Subcutaneous adipose tissue (tissue), 4 donors: ENCODE data around the gene ZG16B. TPM values are rescaled to one million over a fixed set of nuclear protein-coding genes. Genes with fewer than 3 reads are reported as not detected.

ENCODE experiments used
- total RNA-seq, 4 donors: library from RNA; depleted of rRNA; stranded (reverse); fragments of >200 nt; gene quantifications; one replicate each; pipeline ENCODE4 v1.1.0, GENCODE V29; 2016
- TF ChIP-seq, protein P1 (sequence below): fragments of 450-650 bp; IDR thresholded peaks from one replicate; pipeline ENCODE4 v1.5.1; 2016; ENCODE audit warnings: low read depth, mild to moderate bottlenecking, control low read depth, antibody characterized with exemption, moderate library complexity

Gene ZG16B
- total RNA-seq, 4 donors from 2014 or later = 3.1 TPM; not detected in 3

DNA sequence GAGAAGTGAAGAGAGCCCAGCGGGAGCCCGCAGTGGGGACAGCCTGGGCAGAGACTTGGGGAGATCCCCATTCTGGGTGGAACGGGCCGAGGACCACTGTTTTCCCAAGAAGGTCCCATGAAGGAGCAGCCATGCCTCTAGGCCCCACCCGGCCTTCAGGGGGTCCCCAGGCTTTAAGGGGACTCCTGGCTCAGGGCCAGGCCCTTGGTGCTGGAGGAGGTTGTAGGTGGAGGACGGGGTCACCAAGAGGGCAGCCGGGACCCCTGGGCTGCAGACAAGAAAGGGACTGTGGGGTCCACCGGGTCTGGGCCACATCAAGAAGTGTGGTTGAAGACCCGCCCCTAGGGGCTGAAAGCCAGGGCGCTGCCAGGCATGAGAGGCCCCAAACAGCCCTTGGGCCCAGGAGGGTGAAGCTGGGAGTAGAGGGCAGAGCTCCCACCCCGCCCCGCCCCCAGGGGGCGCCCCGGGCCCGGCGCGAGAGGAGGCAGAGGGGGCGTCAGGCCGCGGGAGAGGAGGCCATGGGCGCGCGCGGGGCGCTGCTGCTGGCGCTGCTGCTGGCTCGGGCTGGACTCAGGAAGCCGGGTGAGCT is 13.3 kb upstream of the ZG16B start, which contains the start of gene PRSS21:
TSS of gene PRSS21 (plus strand) at position 487 of the 589 bp plus-strand sequence. CDS start at position 519, 32 bp downstream.
- TF ChIP-seq, protein P1, sequence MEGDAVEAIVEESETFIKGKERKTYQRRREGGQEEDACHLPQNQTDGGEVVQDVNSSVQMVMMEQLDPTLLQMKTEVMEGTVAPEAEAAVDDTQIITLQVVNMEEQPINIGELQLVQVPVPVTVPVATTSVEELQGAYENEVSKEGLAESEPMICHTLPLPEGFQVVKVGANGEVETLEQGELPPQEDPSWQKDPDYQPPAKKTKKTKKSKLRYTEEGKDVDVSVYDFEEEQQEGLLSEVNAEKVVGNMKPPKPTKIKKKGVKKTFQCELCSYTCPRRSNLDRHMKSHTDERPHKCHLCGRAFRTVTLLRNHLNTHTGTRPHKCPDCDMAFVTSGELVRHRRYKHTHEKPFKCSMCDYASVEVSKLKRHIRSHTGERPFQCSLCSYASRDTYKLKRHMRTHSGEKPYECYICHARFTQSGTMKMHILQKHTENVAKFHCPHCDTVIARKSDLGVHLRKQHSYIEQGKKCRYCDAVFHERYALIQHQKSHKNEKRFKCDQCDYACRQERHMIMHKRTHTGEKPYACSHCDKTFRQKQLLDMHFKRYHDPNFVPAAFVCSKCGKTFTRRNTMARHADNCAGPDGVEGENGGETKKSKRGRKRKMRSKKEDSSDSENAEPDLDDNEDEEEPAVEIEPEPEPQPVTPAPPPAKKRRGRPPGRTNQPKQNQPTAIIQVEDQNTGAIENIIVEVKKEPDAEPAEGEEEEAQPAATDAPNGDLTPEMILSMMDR = no peak

DNA sequence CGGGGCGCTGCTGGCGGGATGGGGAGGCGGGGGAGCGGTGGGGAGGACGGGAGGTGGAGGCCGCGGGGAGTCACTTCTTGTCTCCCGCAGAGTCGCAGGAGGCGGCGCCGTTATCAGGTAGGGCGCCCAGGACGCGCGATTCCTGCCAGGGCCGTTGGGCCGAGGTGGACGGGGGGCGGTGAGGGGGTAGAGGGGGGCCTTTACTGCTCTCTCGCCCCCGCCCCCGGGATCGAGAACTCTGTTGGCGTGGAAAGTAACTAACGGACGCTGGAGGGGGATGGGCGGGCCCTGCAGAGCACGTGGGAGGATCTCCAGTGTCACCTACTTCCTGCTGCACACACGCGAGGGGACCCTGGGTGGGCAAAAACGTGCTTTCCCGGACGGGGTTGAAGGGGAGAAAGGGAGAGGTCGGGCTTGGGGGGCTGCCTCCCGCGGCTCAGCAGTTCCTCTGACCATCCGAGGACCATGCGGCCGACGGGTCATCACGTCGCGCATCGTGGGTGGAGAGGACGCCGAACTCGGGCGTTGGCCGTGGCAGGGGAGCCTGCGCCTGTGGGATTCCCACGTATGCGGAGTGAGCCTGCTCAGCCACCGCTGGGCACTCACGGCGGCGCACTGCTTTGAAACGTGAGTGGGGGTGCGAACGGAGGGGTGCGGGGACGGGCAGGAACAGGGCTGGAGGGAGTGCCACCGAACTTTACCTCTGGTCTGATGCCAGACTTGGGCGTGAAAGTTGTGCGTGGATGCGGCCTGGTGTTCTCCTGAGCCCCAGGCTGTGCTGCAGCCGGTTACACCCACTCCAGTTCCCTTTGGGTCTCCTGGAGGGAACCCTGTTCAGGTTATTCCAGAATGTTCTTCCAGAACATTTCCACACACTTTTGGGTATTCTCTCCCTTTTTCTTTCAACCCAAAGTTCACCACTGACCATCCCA is 12.5 kb upstream of the ZG16B start:
- TF ChIP-seq, protein P1 = no peak

DNA sequence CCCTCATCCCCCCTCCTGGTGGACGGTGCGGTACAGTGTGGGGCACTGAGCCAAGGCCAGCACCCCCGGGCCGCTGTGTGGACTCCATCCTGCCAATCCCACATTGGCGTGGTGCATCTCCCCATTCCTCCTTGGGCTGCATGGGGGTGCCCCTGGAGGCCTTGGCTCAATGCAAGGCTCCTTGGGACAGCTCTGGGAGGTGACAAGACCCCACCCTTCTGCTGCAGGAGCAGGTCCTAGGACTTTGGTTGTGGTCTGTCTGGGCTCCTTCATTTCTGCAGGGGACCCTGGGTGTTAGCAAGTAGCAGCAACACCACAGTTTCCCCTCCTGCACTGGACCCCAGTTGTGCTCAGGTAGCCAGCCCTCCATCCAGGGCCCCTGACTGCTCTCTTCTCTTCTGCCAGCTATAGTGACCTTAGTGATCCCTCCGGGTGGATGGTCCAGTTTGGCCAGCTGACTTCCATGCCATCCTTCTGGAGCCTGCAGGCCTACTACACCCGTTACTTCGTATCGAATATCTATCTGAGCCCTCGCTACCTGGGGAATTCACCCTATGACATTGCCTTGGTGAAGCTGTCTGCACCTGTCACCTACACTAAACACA is 11.7 kb upstream of the ZG16B start:
- TF ChIP-seq, protein P1 = no peak

DNA sequence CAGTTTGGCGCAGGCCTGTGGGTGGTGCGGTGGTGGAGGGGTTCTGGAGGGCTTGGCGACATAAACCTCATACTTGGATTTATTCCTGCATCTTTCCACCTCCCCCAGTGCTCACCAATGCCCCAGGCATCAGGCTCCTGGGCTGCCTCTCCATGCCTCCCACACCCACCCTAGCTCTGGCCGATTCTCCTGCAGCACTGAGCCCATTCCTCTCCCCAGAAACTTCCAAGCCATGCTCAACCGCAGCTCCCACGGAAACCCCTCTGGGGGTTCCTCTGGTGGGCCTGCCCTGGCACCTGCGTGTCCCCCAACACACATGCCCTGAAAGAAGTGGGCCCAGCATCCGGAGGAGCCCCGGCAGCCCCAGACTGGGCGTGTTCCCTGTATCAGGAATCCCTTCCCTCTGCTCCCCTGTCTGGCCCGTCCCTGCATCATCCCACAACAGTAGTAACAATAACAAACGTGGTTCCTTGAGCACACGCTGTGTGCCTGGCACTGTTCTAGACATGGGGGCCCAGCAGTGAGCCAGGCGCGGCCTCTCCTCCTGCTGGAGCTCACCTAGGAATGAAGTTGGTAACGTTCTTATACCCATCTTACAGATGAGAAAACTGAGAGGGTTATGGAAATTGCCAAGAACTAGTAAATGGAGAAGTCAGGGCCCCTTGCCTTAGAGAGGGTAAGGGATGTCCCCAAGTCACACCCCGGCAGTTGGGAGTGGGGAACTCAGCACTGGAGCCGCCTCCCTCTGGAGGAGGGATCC is 10.7 kb upstream of the ZG16B start:
- TF ChIP-seq, protein P1 = no peak

DNA sequence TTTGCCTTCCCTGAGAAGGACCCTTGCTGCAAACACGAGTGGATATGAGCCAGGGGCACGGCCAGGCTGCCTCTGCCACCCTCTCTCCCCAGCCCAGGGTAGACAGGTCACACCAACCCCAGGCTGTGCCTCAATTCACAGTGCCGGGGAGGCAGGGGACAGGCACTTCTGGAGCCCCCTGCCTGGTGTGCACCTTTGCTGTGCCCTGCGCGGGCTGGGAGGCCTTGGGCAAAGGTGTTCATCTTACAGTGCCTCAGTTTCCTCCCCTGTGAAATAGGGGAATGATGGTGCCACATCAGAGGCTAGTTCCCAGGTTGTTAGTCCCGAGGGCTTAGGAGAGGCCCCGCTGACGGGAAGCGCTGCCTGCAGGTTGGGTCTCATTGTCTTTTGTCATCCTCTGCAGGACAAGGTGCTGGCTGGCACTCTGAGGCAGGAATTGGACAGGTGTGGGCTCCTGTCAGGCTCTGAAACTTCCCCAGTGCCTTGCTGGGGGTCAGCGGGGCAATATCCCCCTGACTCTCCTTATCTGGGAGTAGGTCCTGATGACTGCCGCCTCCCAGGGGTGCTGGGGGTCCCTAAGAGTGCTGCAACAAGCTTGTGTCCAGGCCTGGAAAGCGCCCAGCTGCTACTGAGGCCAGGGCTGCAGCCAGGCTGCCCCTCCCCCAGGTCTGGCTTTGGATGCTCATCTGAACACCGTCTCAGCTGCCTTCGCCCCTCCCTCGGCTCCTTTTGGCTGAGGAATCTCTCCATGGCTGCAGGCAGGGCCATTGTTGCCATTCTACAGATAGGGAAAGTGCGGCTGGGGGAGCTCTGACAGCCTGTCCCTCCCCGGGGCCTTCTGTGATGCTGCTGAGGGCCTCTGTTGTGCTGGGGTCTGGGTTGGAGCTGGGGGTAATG is 9.9 kb upstream of the ZG16B start:
- TF ChIP-seq, protein P1 = no peak

DNA sequence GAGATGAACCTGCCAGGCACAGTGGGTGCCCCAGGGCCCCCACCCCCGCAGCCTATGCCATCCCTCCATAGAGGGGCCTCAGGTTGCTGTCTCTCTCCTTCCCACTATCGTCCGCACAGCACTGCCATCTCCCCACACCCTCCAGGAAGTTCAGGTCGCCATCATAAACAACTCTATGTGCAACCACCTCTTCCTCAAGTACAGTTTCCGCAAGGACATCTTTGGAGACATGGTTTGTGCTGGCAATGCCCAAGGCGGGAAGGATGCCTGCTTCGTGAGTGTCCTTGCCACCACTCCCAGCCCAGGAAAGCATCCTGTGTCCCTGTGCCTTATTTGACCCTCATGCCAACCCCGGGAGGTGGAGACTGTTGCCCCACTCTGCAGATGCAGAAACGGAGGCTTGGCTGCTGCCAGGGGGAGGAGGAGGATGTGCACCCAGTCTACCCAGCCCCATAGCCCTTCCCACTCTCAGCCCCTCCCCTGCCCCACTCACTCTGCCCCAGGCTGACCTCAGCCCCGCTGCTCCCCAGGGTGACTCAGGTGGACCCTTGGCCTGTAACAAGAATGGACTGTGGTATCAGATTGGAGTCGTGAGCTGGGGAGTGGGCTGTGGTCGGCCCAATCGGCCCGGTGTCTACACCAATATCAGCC is 9.1 kb upstream of the ZG16B start:
- TF ChIP-seq, protein P1 = no peak
